ENCODE data around the gene LIN9.
A peak's percentile ranks its signal among the peaks of the same experiment; 100 is the strongest.
"Not testable (repeated sequence)": the region's sequence is repeated elsewhere in the genome, so short reads cannot be mapped to it uniquely, and the experiment has no call there.

The LIN9 gene

DNA sequence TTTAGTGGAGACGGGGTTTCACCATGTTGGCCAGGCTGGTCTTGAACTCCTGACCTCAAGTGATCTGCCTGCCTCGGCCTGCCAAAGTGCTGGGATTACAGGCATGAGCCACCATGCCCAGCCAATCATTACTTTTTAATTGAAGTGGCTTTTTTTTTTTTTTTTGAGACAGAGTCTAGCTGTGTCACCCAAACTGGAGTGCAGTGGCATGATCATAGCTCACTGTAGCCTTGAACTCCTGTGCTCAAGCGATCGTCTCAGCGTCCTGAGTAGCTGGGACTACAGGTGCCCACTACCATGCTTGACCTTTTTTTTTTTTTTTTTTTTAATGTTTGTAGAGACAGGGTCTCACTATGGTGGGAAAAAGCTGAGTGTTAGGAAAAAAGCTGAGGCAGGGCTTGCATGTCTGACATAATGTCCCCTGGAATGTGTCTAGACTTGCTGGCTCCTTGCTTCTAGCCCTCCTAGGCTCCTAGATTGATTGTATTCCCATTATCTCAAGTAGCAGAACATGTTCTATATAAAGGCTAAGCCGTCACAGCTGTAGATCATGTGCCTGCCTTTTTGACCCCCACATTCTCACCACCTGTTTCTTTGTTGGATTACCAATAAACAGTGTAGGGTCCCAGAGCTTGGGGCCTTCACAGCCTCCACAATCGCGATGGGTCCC, 36.6 kb downstream of the LIN9 start:
- DNase-seq = not testable (repeated sequence)

DNA sequence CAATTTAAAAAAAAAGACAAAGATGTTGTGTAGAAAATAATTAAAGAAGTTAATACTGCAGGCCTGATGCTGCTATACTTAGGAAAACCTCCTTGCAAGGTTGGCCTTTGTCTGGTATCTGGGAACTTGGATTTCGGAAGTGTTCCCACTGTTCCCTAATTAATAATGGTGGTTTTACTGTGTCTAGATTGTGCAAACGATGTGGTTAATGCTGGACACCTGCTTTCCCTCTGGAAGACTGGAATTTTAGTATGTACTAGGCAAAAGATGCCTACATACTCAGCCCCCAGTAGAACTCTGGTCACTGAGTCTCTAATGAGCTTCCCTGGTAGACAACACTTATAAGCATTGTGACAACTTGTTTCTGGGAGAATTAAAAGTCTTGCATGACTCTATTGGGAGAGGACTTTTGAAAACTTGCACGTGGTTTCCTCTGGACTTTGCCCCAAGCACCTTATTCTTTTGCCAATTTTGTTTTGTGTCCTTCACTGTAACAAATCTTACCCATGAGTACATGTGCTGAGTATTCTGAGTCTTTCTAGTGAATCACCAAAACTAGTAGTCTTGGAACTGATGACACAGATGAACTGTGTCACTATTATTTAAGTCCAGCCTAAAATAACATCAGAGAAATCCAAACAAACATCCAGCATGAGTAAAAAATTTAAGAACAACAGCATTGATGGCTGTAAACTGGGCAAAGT, 40.4 kb downstream of the LIN9 start:
- no peak for DNase-seq

DNA sequence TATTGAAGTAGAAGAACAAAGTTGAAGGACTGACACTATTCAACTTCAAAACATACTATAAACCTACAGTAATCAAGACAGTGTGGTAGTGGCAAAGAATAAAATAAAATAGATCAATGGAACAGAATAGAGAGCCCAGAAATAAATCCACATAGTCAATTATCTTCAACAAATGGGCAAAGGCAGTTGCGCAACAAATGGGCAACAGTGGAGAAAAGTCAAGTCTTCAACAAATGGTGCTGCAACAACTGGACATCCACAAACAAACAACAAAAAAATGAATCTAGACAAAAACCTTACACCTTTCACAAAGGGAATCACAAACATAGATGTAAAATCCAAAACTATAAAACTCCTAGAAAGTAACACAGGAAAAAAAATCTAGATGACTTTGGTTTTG, 47.1 kb downstream of the LIN9 start:
- no peak for DNase-seq

DNA sequence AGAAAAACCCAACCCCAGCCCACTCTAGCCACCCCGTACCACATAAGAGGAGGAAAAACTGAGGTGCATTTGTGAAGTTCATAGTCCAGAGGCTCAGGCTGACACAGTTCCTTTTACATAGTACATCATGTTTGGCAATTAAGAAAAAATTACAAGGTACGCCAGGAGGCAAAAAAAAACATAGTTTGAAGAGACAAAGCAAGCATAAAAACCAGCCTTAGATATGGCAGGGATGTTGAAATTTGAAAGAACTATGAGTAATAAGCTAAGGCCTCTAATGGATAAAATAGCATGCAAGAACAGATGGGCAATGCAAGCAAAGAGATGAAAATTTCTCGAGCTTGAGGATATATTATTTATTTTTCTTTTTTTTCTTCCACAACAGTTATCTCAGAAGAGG, 53.6 kb downstream of the LIN9 start:
- no peak for DNase-seq

DNA sequence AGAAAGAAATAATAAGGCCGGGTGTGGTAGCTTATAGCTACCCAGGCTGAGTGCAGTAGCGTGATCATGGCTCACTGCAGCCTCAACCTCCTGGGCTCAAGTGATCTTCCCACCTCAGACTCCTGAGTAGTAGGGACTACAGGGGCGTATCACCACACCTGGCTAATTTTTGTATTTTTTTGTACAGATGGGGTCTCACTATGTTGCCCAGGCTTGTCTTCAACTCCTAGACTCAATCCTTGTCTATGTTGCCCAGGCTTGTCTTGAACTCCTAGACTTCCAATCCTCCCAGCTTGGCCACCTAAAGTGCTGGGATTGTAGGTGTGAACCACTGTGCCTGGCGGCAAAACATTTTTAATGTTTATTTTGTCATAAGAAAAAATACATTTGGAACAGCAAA, 55.0 kb downstream of the LIN9 start:
- no peak for DNase-seq

DNA sequence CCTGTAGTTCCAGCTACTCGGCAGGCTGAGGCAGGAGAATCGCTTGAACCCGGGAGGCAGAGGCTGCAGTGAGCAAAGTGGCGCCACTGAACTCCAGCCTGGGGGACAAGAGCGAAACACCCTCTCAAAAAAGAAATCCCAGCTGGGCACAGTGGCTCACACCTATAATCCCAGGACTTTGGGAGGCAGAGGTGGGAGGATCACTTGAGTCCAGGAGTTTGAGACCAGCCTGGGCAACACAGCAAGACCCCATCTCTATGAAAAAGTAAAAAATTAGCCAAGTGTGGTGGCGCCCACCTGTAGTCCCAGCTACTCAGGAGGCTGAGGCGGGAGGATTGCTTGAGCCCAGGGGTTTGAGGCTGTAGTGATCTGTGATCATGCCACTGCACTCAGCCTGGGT, 56.1 kb downstream of the LIN9 start:
- not testable (repeated sequence) for DNase-seq

DNA sequence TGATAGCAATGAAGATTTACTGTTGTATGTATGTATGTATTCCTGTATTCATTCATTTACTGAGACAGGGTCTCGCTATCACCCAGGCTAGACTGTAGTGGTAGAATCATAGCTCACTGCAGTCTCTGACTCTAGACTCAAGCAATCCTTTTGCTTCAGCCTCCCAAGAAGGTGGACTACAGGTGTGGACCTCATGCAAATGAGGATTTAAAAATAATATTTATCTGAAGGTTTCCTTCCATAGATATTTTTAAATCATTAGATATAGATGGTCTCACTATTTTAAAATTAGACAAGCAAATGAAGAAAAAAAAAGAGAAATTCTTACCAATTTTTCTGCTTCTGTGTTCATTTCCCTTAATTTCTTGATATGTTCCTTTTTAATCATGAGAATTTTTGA, 58.5 kb downstream of the LIN9 start:
- no peak for DNase-seq

DNA sequence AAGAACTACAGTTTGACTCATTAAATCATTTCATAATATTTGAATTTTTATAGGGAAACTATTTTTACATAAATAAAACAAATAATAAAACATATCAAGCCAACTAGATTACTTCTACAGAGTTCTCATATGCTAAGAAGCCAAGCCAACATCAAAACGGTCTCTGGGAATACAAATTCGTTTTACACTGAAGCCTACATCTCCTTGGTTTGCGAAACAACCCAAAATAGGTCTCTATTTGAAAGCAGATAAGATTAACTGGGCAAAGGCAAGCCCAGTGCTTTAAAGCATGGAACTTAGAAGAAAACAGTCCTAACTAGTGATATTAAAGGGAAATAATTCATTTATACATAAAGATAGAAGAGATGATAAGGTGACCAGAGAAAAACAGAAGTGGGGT, 60.2 kb downstream of the LIN9 start:
- DNase-seq = no peak

DNA sequence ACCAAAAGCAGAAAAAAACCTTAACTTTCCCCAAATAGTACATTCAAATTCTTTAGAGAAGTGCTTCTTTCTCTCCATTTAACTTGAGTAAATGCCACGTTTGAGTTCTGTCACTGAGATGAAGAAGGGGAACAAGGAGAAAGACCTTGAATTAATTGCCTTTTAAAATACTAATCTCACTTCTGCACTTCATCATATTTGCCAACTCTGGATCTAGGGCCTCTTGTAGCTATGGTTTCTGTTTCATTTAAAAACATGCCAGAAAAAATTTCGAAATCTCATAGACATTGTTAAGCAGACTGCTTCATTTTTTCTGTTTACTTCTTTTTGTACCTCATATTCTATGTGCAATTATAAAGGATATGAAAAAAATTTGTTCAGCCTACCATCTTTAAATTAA, 60.9 kb downstream of the LIN9 start:
- no peak for DNase-seq

DNA sequence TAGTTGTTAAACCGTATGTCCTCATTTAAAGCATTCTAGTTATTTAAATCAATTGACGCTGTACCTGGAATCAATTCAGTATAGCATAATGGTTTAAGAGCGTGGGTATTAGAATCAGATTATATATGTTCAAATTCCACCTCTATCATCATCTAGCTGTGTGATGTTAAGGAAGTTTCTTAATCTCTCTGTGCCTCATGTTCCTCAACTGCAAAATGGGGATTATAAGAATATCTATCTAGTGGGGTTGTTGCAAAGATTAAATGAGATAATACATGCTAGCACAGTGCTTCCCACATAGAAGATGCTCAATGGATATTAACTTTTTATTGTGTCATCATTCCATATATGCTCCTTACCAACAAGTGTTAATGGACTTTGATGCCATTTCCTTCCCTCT, 69.5 kb downstream of the LIN9 start:
- DNase-seq = no peak

DNA sequence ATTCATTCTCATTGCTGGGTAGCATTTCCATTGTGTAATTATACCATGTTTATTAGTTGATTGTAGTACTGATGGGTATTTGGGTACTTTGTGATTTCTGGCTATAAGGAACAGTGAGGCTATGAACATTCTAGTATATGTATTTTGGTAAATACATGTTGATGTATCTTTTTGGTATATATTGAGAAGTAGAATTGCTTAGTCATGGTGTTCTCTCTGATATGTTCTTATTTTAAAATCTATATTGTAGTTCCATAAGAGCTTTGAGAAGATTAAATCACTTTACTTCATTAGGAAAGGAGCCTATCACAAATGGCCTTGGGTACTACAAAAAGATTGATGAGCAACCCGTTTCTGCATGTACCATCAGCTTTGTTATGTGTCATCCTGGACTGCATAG, 72.1 kb downstream of the LIN9 start:
- no peak for DNase-seq

DNA sequence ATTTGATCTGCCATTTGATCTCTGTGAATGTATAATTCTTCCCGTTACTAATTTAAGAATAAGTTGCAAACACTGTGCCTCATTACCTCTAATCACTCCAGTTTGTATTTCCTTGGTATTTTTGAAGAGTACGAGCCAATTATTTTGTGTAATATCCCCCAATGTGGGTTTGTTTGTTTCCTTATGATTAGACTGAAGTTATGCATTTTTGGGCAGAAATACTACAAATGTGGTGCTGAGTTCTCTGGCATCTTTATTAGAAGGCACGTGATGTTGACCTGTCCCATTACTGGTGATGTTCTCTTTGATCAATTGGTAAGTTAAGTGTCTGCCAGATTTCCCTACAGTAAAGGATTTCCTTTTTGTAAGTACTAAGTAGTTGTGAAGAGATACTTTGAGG, 75.2 kb downstream of the LIN9 start:
- no peak for DNase-seq

DNA sequence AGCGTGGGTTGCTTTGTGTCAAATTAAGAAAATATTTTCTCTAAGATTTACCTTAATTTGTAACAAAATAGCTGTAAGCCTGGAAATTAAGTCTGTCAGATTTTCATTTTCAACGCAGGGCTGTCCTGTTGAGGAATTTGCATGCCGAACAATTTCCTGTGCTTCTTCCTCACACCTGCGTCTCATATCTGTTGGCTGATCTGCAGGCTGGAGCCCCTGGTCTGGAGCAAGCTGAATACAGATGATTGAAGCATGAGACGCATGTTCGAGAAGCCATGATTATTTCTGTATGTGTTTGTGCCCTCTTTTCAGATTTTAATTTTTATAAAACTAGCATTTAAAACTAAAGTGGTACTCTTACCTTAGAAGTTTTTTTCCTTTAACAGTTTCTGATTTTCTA, 75.7 kb downstream of the LIN9 start:
- no peak for DNase-seq

DNA sequence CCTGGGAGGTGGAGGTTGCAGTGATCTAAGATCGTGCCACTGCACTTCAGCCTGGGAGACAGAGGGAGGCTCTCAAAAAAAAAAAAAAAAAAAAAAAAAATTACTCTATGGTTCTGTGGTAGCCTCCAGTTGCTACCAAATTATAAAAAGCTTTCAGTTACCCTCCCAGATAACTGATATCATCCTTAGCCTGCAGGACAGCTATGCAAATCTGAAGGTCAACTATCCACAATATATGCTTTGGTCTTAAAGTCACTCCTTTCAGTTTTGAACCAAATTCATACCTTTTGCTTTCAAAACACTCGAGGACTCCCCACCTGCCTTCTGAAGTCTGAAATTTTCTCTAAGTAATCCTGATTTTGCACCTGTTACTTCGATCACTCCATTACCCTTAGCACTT, 82.4 kb downstream of the LIN9 start:
- no peak for DNase-seq

DNA sequence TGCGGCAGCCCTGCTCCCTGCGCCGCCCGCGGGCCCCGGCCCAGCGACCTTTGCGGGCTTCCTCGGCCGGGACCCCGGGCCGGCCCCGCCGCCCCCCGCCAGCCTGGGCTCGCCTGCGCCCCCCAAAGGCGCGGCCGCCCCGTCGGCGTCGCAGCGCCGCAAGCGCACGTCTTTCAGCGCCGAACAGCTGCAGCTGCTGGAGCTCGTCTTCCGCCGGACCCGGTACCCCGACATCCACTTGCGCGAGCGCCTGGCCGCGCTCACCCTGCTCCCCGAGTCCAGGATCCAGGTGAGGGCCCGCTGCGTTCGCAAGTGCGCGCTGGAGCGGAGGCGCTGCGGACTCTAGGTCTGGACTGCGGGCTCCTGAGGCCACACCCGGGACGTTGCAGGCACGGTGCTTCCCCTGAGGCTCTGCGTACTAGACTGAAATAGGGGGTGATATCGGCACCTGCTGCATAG, 85.1 kb downstream of the LIN9 start:
- DNase-seq = no peak

DNA sequence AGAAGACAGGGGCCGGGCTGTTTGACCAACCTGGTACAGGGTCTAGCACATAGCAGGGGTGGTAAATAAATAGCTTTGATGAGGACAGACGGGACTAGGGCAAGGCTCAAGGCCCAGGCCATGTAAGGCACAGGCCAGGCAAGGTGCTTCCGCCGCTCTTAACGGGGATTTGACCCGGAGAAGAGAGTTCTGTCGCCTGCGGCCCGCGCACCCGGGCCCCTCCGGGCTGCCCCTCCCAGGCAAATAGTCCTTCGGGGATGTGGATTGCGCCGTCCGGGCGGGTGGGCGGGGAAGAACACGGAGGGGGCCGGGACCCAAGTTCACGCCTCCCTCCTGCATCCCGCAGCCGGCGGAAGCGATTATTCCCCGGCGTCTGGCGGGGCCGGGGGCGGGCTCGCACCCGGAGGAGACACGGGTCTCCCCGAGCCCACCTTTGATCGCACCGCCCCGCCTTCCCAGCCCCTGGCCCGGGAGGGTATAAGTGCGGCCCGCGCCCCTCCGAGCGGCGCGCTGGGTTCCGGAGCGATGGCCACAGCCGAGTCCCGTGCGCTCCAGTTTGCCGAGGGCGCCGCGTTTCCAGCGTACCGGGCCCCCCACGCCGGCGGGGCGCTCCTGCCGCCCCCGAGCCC, 85.7 kb downstream of the LIN9 start, which contains the start of gene MIXL1:
MIXL1 (plus strand) TSS at position 508 of the 629 bp plus-strand sequence; CDS start at position 526, 18 bp downstream.
- DNase-seq = no peak

DNA sequence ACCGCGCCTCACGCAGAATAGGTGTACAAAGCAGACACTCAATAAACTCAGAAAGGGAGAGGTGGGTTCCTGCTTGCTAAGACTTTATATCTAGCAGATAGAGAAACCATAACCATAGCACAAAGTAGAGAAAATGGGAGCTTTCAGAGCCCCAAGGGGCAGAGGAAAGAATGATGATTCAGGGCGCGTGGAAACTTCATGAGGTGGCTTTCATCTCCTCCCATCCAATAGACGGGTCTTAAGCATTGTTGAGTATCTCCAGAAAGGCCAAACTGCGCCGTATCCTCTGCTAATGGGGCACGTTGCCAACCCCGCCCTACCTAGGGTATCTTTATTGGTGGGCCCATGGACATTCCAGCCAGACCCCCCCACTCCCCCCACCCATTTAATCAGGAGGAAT, 86.3 kb downstream of the LIN9 start:
- DNase-seq = no peak

DNA sequence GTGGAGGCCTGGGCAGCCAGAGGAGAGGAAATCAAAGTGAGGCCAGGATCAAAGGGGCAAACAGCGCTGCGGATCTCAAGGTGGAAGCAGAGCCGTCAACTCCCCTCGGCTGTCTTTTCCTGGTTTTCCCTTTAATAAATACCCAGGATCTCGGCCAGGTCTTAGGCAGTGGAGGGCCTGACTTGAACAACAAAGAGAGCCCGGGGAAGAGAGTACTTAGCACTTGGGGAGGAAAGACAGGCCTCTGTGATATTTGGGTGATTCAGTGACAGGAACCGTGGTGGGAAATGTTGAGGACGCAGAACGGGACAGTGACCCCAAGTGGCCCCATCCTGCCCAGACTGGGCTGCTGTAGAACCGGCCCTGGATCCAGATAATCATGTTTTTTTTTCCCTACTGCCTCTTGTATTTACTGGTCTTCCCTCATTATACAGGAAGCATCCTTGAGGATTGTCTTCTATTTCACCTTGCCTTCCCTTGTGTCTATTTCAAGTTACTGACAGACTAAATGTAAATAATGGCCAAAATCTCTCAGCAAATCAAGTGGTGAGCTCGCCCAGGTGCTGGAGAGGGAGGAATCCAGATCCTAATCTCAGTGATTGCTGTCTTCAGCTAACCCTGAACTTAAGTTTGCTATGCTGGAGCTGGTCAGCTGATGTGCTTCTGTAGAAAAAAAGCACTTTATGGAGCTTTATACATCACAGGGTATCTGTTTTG, 88.3 kb downstream of the LIN9 start:
- no peak for DNase-seq

DNA sequence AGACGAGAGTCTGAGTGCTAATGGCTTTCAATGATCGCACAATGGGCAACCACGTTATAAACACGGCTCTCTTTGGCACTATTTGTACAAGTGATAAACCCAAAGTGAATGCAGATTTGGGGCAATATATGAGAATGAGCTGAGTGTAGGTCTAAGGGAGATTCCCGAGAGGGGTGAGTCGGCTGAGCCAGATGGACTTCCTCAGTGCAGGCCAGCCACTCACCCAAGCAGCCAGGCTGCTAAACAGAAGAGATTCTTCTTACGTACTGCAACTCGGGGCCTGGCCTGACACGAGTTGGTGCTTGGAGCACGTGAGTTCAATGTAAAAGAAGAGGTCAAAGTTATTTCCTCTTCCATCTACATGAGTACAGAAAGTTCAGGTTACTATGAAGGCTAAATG, 91.7 kb downstream of the LIN9 start:
- no peak for DNase-seq

DNA sequence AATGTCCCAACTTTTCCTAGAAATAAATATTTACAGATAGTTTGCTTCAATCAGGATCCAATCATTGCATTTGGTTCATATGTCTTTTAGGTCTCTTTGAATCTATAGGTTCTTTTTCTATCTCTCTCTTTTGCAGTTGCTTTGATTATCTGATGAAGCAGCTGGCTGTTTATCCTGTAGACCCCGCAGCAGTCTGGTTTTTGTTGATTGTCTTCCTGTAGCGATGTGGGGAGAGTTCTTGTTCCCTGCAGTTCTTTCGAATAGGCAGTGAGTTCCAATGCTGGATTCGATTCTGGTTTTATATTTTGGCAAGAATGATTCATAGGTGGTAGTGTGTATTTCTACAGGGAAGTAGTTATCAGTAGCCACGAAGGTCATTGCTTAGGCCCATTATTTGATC, 92.9 kb downstream of the LIN9 start:
- DNase-seq = peak; percentile 22

DNA sequence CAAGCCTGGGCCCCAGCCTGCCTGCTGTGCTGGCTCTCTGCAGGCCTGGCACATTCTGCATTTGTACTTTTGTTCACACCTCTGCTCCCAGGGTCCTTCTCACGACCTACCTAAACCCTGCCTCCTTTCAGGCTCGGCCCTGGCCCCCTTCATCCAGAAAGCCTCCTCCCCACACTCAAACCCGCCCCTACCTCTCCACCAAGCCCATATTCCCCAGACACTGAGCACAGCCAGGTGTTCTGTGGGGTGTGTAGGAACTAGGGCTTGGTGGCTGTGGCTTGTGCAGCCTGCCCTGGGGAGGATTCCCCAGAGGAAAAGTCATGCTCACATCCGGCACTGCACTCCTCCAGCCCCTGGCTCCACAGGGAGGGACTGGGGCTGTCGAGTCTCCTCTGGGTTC, 93.7 kb downstream of the LIN9 start:
- no peak for DNase-seq

DNA sequence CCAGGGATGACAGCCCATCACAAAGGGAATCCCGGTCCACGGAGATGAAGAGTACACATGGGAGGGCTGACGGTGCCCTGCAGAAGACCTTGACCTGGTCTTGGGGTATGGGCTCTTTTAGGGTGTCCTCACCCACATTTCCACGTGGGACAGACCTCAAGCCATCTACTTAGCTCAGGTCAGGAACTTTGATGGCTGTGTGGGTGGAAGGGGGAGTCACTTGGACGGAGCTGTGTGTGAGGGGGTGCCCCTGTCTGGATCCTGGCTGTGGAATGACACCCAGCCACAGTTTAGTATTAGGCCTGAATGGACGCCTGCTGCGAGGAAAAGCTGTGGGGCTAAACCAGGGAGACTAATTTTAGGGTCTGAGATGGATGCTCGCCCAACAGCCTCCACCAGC, 96.4 kb downstream of the LIN9 start:
- no peak for DNase-seq

DNA sequence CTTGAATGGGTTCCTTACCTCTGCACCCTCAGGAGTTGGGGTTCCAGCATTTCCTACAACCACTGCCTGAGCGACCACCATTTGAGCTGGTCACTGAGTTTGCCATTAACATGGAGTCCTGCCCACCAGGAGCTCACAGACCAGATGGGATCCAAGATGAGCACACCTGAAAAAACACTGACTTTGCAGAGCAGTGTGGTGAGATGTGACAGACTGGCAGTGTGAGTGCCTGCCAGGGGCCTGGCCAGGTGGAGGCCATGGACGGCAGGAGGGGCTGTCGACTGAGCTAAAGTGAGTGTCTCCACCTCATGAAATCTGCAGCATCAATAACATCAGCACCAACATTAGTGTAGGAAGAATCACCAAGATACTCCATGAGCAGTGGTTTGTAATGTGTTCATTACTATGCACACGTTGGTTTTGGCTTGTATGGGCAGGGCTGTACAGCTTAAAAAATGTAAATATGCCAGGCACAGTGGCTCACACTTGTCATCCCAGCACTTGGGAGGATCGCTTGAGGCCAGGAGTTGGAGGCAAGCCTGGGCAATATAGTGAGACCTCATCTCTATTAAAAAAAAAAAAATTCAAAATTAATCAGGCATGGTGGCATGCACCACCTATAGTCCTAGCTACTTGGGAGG, 97.7 kb downstream of the LIN9 start:
- no peak for DNase-seq
